HCT116 (cell line): Measurements from ENCODE around the gene C12orf75. TPM values are rescaled to one million over a fixed set of nuclear protein-coding genes. Genes with fewer than 3 reads are reported as not detected.

Experiments used
- ATAC-seq: fragments of 200-7000 bp; cut with Tn5 transposase; 2 replicates; pipeline ENCODE4 v1.9.1; 2020; ENCODE audit warnings: mild to moderate bottlenecking, moderate library complexity
- BruUV-seq: library from RNA; stranded (reverse); fragments of 400-500 nt; replicated peaks from 2 replicates; lab custom pipeline; 2021; lab: Mats Ljungman, UMichigan
- CTCF ChIA-PET: fragments of 300-600 bp; sonication (Branson Sonifier 250); formaldehyde crosslinking; loops from one replicate; lab custom pipeline; 2021; ENCODE audit warnings: antibody characterized with exemption; lab: Charles Lee
- POLR2A ChIA-PET: fragments of 300-600, 350-600 bp; sonication (Branson Sonifier 250); formaldehyde crosslinking; loops from one replicate; lab custom pipeline; 2021; ENCODE audit warnings: antibody characterized with exemption; lab: Charles Lee
- RAD21 ChIA-PET, 2 experiments: fragments of 300-600 bp; sonication (Branson Sonifier 250); formaldehyde crosslinking; loops; one replicate each; lab custom pipeline; 2023; ENCODE audit warnings: low total read pairs in 2 of 2; ENCODE audit not compliant: uncharacterized antibody in 2 of 2, unreplicated experiment in 2 of 2, low non-redundant PET in 1 of 2; lab: Charles Lee
- DNase-seq: peaks from one replicate; pipeline ENCODE4 v3.0.0-alpha.2; 2010; ENCODE audit warnings: low read depth, low spot score
- H2AFZ ChIP-seq: fragments of 200-600 bp; shearing (Covaris generic), sonication (generic); 2 replicates; pipeline ENCODE4 v1.6.1; 2017; ENCODE audit warnings: low read depth, mixed run types, mixed read lengths, antibody characterized with exemption, low read length; ENCODE audit not compliant: poor library complexity, severe bottlenecking
- H3K27ac ChIP-seq: 2 replicates; pipeline ENCODE4 v1.5.1; 2012; ENCODE audit warnings: low read depth, low read length
- H3K27me3 ChIP-seq: fragments of 200-600 bp; sonication (generic); 2 replicates; pipeline ENCODE4 v1.6.1; 2016; ENCODE audit warnings: mixed run types, low read length, mixed read lengths; ENCODE audit not compliant: insufficient read depth
- H3K36me3 ChIP-seq, 2 experiments: fragments of 200-500 bp in 1 of 2; fragments of 200-600 bp in 1 of 2; sonication (Bioruptor generic) in 1 of 2; sonication (generic) in 1 of 2; 2 replicates each; pipeline versions ENCODE4 v1.5.1 to v1.6.1; 2014 to 2016; ENCODE audit warnings: low read length in 2 of 2, inconsistent platforms in 1 of 2, mixed read lengths in 1 of 2, mixed run types in 1 of 2; ENCODE audit not compliant: insufficient read depth in 2 of 2, control insufficient read depth in 1 of 2
- H3K4me1 ChIP-seq, 2 experiments: fragments of 200-600 bp in 1 of 2; sonication (generic) in 1 of 2; 2 replicates each; pipeline versions ENCODE4 v1.5.1 to v1.6.1; 2012 to 2017; ENCODE audit warnings: low read length in 2 of 2, inconsistent platforms in 1 of 2, mild to moderate bottlenecking in 1 of 2, mixed read lengths in 1 of 2, mixed run types in 1 of 2, moderate library complexity in 1 of 2; ENCODE audit not compliant: insufficient read depth in 2 of 2, control insufficient read depth in 1 of 2
- H3K4me2 ChIP-seq: fragments of 200-600 bp; sonication (generic); 2 replicates; pipeline ENCODE4 v1.6.1; 2017; ENCODE audit warnings: mixed run types, low read length, mixed read lengths
- H3K4me3 ChIP-seq, 2 experiments: fragments of 200-600 bp in 1 of 2; sonication (generic) in 1 of 2; replicated peaks in 1 of 2; 2 replicates each; pipeline ENCODE4 v1.5.1; 2011 to 2016; ENCODE audit warnings: low read length in 2 of 2, control low read depth in 1 of 2, low read depth in 1 of 2, mild to moderate bottlenecking in 1 of 2, mixed read lengths in 1 of 2, mixed run types in 1 of 2
- H3K79me2 ChIP-seq: fragments of 200-600 bp; sonication (generic); 2 replicates; pipeline ENCODE4 v1.6.1; 2017; ENCODE audit warnings: mild to moderate bottlenecking, mixed run types, low read length, moderate library complexity, mixed read lengths; ENCODE audit not compliant: insufficient read depth
- H3K9ac ChIP-seq: fragments of 200-600 bp; sonication (generic); 2 replicates; pipeline ENCODE4 v1.6.1; 2016; ENCODE audit warnings: low read length, mixed read lengths
- H3K9me2 ChIP-seq: fragments of 200-600 bp; sonication (generic), shearing (Covaris generic); 2 replicates; pipeline ENCODE4 v1.6.1; 2017; ENCODE audit warnings: mixed run types, mild to moderate bottlenecking, moderate library complexity; ENCODE audit not compliant: insufficient read depth
- H3K9me3 ChIP-seq, 2 experiments: fragments of 200-500 bp in 1 of 2; fragments of 200-600 bp in 1 of 2; sonication (Bioruptor generic) in 1 of 2; sonication (generic) in 1 of 2; 2 replicates each; pipeline ENCODE4 v1.6.1; 2014 to 2017; ENCODE audit warnings: low read length in 2 of 2, mixed read lengths in 2 of 2, inconsistent platforms in 1 of 2, low read depth in 1 of 2, mild to moderate bottlenecking in 1 of 2, mixed run types in 1 of 2, moderate library complexity in 1 of 2; ENCODE audit not compliant: control insufficient read depth in 1 of 2, insufficient read depth in 1 of 2
- H4K20me1 ChIP-seq: fragments of 200-600 bp; sonication (generic), shearing (Covaris generic); 2 replicates; pipeline ENCODE4 v1.6.1; 2017; ENCODE audit warnings: mixed run types, mild to moderate bottlenecking, moderate library complexity; ENCODE audit not compliant: insufficient read depth
- CBX3 ChIP-seq: IDR thresholded peaks from 2 replicates; pipeline ENCODE4 v1.6.1; 2012; ENCODE audit warnings: low read depth
- CEBPB ChIP-seq: IDR thresholded peaks from 2 replicates; pipeline ENCODE4 v1.6.1; 2012; ENCODE audit warnings: low read depth
- EGR1 ChIP-seq: IDR thresholded peaks from 2 replicates; pipeline ENCODE4 v1.6.1; 2012; ENCODE audit warnings: low read depth
- EZH2 ChIP-seq: fragments of 200-600 bp; sonication (generic); IDR thresholded peaks from 2 replicates; pipeline ENCODE4 v1.6.1; 2017; ENCODE audit warnings: antibody characterized with exemption, mixed run types
- EZH2phosphoT487 ChIP-seq: fragments of 200-600 bp; IDR thresholded peaks from 2 replicates; pipeline ENCODE4 v1.6.1; 2018; ENCODE audit warnings: antibody characterized with exemption, borderline replicate concordance
- FOSL1 ChIP-seq: IDR thresholded peaks from 2 replicates; pipeline ENCODE4 v1.6.1; 2012; ENCODE audit warnings: low read depth
- JUND ChIP-seq: IDR thresholded peaks from 2 replicates; pipeline ENCODE4 v1.6.1; 2012
- MAX ChIP-seq: IDR thresholded peaks from 2 replicates; pipeline ENCODE4 v1.6.1; 2012
- POLR2A ChIP-seq: IDR thresholded peaks from 2 replicates; pipeline ENCODE4 v1.7.0; 2011; ENCODE audit warnings: borderline replicate concordance; ENCODE audit not compliant: insufficient read depth, insufficient read length; ENCODE audit errors: extremely low read depth
- REST ChIP-seq: IDR thresholded peaks from 2 replicates; pipeline ENCODE4 v1.6.1; 2012; ENCODE audit warnings: low read depth
- SIN3A ChIP-seq: IDR thresholded peaks from 2 replicates; pipeline ENCODE4 v1.6.1; 2012; ENCODE audit warnings: low read depth
- SP1 ChIP-seq: IDR thresholded peaks from 2 replicates; pipeline ENCODE4 v1.6.1; 2012; ENCODE audit warnings: low read depth
- SRF ChIP-seq: IDR thresholded peaks from 2 replicates; pipeline ENCODE4 v1.6.1; 2012; ENCODE audit warnings: low read depth
- TCF7L2 ChIP-seq: IDR thresholded peaks from 2 replicates; pipeline ENCODE4 v1.7.0; 2011; ENCODE audit warnings: borderline replicate concordance, inconsistent platforms; ENCODE audit not compliant: insufficient read depth, insufficient read length; ENCODE audit errors: extremely low read depth
- intact Hi-C: fragments of 100-400 bp; cut with micrococcal nuclease; formaldehyde crosslinking; loops from 2 replicates; pipeline ENCODE4 v1.10.0; 2022
- total RNA-seq: library from RNA; stranded (reverse); gene quantifications from one replicate; pipeline ENCODE4 v1.2.1, GENCODE V29; 2021; ENCODE audit not compliant: unreplicated experiment
- TF ChIP-seq, protein P1 (sequence below), 3 experiments: fragments of 200-600 bp in 1 of 3; sonication (generic) in 1 of 3; IDR thresholded peaks in 2 of 3; conservative IDR thresholded peaks in 1 of 3; 2 replicates each; pipeline ENCODE4 v1.5.1; 2012 to 2017; ENCODE audit warnings: low read depth in 2 of 3, low read length in 2 of 3, antibody characterized with exemption in 1 of 3, borderline replicate concordance in 1 of 3, control low read depth in 1 of 3, mild to moderate bottlenecking in 1 of 3, mixed read lengths in 1 of 3, mixed run types in 1 of 3, moderate library complexity in 1 of 3; ENCODE audit not compliant: insufficient read depth in 1 of 3
- TF ChIP-seq, protein P2 (sequence below): IDR thresholded peaks from 2 replicates; pipeline ENCODE4 v1.6.1; 2011; ENCODE audit warnings: mild to moderate bottlenecking, low read length, moderate library complexity; ENCODE audit not compliant: insufficient replicate concordance; ENCODE audit errors: extremely low read depth
- TF ChIP-seq, protein P3 (sequence below): IDR thresholded peaks from 2 replicates; pipeline ENCODE4 v1.6.1; 2012

The C12orf75 gene
- total RNA-seq, 1 experiment from 2014 or later = 81.0 TPM

DNA sequence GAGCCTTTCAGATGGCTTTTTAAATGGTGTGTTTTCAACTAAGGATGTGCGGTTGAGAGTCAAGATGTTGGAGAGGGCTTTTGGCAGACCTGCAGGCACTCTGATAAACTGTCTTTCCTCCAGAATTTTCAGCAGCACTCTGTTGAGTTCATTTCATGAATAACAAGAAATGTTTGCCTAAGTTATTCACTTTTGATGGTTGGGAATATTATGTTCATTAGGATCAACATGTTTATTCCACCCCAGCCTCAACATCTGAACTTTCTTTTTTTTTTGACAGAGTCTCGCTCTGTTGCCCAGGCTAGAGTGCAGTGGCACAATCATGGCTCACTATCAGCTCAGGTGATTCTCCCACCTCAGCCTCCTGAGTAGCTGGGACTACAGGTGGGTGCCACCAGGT is 68.4 kb downstream of the C12orf75 start:
- H4K20me1 ChIP-seq = no peaks in the 10 kb centered on the region

More for the DNA sequence above, 68.4 kb downstream of the C12orf75 start:
- Histone ChIP-seq H3K79me2 (no peaks in the 10 kb centered on the region), H3K4me3 (no peak overlapping the region), H3K4me2 (no peak overlapping the region), H3K4me1 (no peaks in the 10 kb centered on the region), H3K9ac (no peak overlapping the region), H2AFZ (no peak overlapping the region), H3K9me2 (no peaks in the 10 kb centered on the region), H3K36me3 (no peaks in the 10 kb centered on the region), H3K9me3 (no peaks in the 10 kb centered on the region), H3K27me3 (no peaks in the 10 kb centered on the region), H3K27ac (no peak overlapping the region)
- ChIA-PET CTCF (no interaction called here), RAD21 (no interaction called here), POLR2A (no interaction called here)
- ATAC-seq = no peak
- no peak for DNase-seq
- BruUV-seq = no TSS peak
- intact Hi-C loops = no loop called here
- no peak for TF ChIP-seq SIN3A
- no peak for TF ChIP-seq SRF
- TF ChIP-seq, protein P1, sequence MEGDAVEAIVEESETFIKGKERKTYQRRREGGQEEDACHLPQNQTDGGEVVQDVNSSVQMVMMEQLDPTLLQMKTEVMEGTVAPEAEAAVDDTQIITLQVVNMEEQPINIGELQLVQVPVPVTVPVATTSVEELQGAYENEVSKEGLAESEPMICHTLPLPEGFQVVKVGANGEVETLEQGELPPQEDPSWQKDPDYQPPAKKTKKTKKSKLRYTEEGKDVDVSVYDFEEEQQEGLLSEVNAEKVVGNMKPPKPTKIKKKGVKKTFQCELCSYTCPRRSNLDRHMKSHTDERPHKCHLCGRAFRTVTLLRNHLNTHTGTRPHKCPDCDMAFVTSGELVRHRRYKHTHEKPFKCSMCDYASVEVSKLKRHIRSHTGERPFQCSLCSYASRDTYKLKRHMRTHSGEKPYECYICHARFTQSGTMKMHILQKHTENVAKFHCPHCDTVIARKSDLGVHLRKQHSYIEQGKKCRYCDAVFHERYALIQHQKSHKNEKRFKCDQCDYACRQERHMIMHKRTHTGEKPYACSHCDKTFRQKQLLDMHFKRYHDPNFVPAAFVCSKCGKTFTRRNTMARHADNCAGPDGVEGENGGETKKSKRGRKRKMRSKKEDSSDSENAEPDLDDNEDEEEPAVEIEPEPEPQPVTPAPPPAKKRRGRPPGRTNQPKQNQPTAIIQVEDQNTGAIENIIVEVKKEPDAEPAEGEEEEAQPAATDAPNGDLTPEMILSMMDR (IDR thresholded peaks at IDR 0.05 in 2 of 3, conservative IDR thresholded peaks at IDR 0.05 in 1 of 3; ENCODE audit: borderline replicate concordance in 1 of 3, insufficient read depth in 1 of 3, low read depth in 2 of 3, low read length in 2 of 3) = no peak
- no peak for TF ChIP-seq EZH2phosphoT487
- no peak for TF ChIP-seq EGR1
- no peak for TF ChIP-seq TCF7L2
- TF ChIP-seq CEBPB = no peak
- no peak for TF ChIP-seq EZH2
- no peak for TF ChIP-seq MAX
- no peak for TF ChIP-seq FOSL1
- TF ChIP-seq CBX3 = no peak
- TF ChIP-seq POLR2A = no peak
- TF ChIP-seq REST = no peak
- no peak for TF ChIP-seq JUND
- TF ChIP-seq, protein P2, sequence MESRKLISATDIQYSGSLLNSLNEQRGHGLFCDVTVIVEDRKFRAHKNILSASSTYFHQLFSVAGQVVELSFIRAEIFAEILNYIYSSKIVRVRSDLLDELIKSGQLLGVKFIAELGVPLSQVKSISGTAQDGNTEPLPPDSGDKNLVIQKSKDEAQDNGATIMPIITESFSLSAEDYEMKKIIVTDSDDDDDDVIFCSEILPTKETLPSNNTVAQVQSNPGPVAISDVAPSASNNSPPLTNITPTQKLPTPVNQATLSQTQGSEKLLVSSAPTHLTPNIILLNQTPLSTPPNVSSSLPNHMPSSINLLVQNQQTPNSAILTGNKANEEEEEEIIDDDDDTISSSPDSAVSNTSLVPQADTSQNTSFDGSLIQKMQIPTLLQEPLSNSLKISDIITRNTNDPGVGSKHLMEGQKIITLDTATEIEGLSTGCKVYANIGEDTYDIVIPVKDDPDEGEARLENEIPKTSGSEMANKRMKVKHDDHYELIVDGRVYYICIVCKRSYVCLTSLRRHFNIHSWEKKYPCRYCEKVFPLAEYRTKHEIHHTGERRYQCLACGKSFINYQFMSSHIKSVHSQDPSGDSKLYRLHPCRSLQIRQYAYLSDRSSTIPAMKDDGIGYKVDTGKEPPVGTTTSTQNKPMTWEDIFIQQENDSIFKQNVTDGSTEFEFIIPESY = no peak
- TF ChIP-seq, protein P3, sequence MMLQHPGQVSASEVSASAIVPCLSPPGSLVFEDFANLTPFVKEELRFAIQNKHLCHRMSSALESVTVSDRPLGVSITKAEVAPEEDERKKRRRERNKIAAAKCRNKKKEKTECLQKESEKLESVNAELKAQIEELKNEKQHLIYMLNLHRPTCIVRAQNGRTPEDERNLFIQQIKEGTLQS = no peak
- no peak for TF ChIP-seq SP1
